HepG2 (cell line): ENCODE results near the gene BBOF1. TPM values are rescaled to one million over a fixed set of nuclear protein-coding genes. Genes with fewer than 3 reads are reported as not detected.

Experiments used
- CC2D1A ChIP-seq: sonication (generic); formaldehyde crosslinking; IDR thresholded peaks from 2 replicates; pipeline ENCODE4 v1.8.1; 2023; ENCODE audit warnings: mild to moderate bottlenecking, missing genetic modification reagents
- DMAP1 ChIP-seq: IDR thresholded peaks from 2 replicates; pipeline ENCODE4 v1.6.1; 2016
- EED ChIP-seq: sonication (generic); formaldehyde crosslinking; IDR thresholded peaks from 2 replicates; pipeline ENCODE4 v1.5.0; 2020; ENCODE audit warnings: mild to moderate bottlenecking, missing genetic modification reagents
- FOXC1 ChIP-seq: sonication (generic); formaldehyde crosslinking; IDR thresholded peaks from 2 replicates; pipeline ENCODE4 v1.8.0; 2022; ENCODE audit warnings: mild to moderate bottlenecking, missing genetic modification reagents, borderline replicate concordance
- GTF3A ChIP-seq: sonication (generic); formaldehyde crosslinking; conservative IDR thresholded peaks from 2 replicates; pipeline ENCODE4 v1.4.0; 2020; ENCODE audit warnings: mild to moderate bottlenecking, missing genetic modification reagents
- HOXA3 ChIP-seq: sonication (generic); formaldehyde crosslinking; IDR thresholded peaks from 2 replicates; pipeline ENCODE4 v1.5.0; 2020; ENCODE audit warnings: missing genetic modification reagents
- KDM2A ChIP-seq: sonication (generic); formaldehyde crosslinking; IDR thresholded peaks from 2 replicates; pipeline ENCODE4 v1.4.0; 2020; ENCODE audit warnings: low read depth, missing genetic modification reagents, borderline replicate concordance
- LCORL ChIP-seq, 2 experiments: fragments of 450-650 bp in 1 of 2; sonication (generic) in 1 of 2; formaldehyde crosslinking in 1 of 2; IDR thresholded peaks; 2 replicates each; pipeline versions ENCODE4 v1.5.0 to v1.6.1; 2017 to 2020; ENCODE audit warnings: antibody characterized with exemption in 1 of 2, missing genetic modification reagents in 1 of 2
- MXD4 ChIP-seq: IDR thresholded peaks from 2 replicates; pipeline ENCODE4 v1.6.1; 2016; ENCODE audit warnings: mild to moderate bottlenecking, missing biosample characterization, missing genetic modification reagents
- NFKB2 ChIP-seq: sonication (generic); formaldehyde crosslinking; IDR thresholded peaks from 2 replicates; pipeline ENCODE4 v1.4.0; 2020; ENCODE audit warnings: missing genetic modification reagents, borderline replicate concordance
- NFYB ChIP-seq: sonication (generic); formaldehyde crosslinking; IDR thresholded peaks from 2 replicates; pipeline ENCODE4 v1.4.0; 2020; ENCODE audit warnings: missing genetic modification reagents
- NR1H2 ChIP-seq: sonication (generic); formaldehyde crosslinking; IDR thresholded peaks from 2 replicates; pipeline ENCODE4 v1.8.1; 2022; ENCODE audit warnings: low read depth, missing genetic modification reagents, borderline replicate concordance
- PRMT3 ChIP-seq: sonication (generic); formaldehyde crosslinking; IDR thresholded peaks from 2 replicates; pipeline ENCODE4 v1.8.1; 2022; ENCODE audit warnings: low read depth, mild to moderate bottlenecking, moderate library complexity, missing genetic modification reagents, borderline replicate concordance
- PTBP1 ChIP-seq: fragments of 200-400 bp; formaldehyde crosslinking; IDR thresholded peaks from 2 replicates; pipeline ENCODE4 v1.6.1; 2018; ENCODE audit warnings: low read length, low read depth; ENCODE audit not compliant: poor library complexity, severe bottlenecking
- RELA ChIP-seq: sonication (generic); formaldehyde crosslinking; IDR thresholded peaks from 2 replicates; pipeline ENCODE4 v1.4.0; 2020; ENCODE audit warnings: missing genetic modification reagents
- SIN3B ChIP-seq: fragments of 150-350 bp; IDR thresholded peaks from 2 replicates; pipeline ENCODE4 v1.6.1; 2014; ENCODE audit warnings: low read length
- SKI ChIP-seq: fragments of 450-650 bp; IDR thresholded peaks from one replicate; pipeline ENCODE4 v1.6.1; 2018; ENCODE audit warnings: mild to moderate bottlenecking; ENCODE audit not compliant: partially characterized antibody
- SP140L ChIP-seq: sonication (generic); formaldehyde crosslinking; IDR thresholded peaks from 2 replicates; pipeline ENCODE4 v1.4.0; 2020; ENCODE audit warnings: missing genetic modification reagents, borderline replicate concordance
- SP4 ChIP-seq: sonication (generic); formaldehyde crosslinking; IDR thresholded peaks from 2 replicates; pipeline ENCODE4 v1.8.1; 2023; ENCODE audit warnings: mild to moderate bottlenecking, missing genetic modification reagents
- TGIF2 ChIP-seq: IDR thresholded peaks from 2 replicates; pipeline ENCODE4 v1.6.1; 2016; ENCODE audit warnings: control low read depth, missing compliant biosample characterization
- TOPORS ChIP-seq: sonication (generic); formaldehyde crosslinking; IDR thresholded peaks from 2 replicates; pipeline ENCODE4 v1.8.0; 2023; ENCODE audit warnings: mild to moderate bottlenecking, missing genetic modification reagents
- ZNF160 ChIP-seq: sonication (generic); formaldehyde crosslinking; IDR thresholded peaks from 2 replicates; pipeline ENCODE4 v1.8.0; 2022; ENCODE audit warnings: mild to moderate bottlenecking, inconsistent platforms, missing genetic modification reagents
- ZNF570 ChIP-seq: sonication (generic); formaldehyde crosslinking; IDR thresholded peaks from 2 replicates; pipeline ENCODE4 v1.4.0; 2020; ENCODE audit warnings: mild to moderate bottlenecking, missing genetic modification reagents, borderline replicate concordance
- ZNF841 ChIP-seq: sonication (generic); formaldehyde crosslinking; IDR thresholded peaks from 2 replicates; pipeline ENCODE4 v1.8.1; 2023; ENCODE audit warnings: missing genetic modification reagents, borderline replicate concordance
- polyA plus RNA-seq, 8 experiments: library from polyadenylated mRNA; depleted of rRNA in 3 of 8; stranded (reverse) in 7 of 8; unstranded in 1 of 8; fragments of >200 nt; fragmentation: Illumina TruSeq in 4 of 8; extraction: Trizol in 4 of 8; gene quantifications; 2 replicates each; pipeline versions ENCODE4 v1.2.1 to v1.2.3, GENCODE V29; 2011 to 2016; ENCODE audit warnings: low read depth in 4 of 8, missing spikeins in 1 of 8, mixed read lengths in 1 of 8; ENCODE audit not compliant: insufficient read depth in 1 of 8
- total RNA-seq, 5 experiments: library from RNA; depleted of rRNA; stranded (reverse); fragments of >200 nt; fragmentation: Illumina TruSeq; extraction: Trizol; gene quantifications; 2 replicates each; pipeline ENCODE4 v1.2.3, GENCODE V29; 2016; ENCODE audit warnings: low read depth in 1 of 5
- TF ChIP-seq, protein P1 (sequence below): sonication (generic); formaldehyde crosslinking; IDR thresholded peaks from 2 replicates; pipeline ENCODE4 v1.8.1; 2022; ENCODE audit warnings: mild to moderate bottlenecking, missing genetic modification reagents
- TF ChIP-seq, protein P2 (sequence below): IDR thresholded peaks from 2 replicates; pipeline ENCODE4 v1.6.1; 2016; ENCODE audit warnings: mild to moderate bottlenecking
- TF ChIP-seq, protein P3 (sequence below): IDR thresholded peaks from 2 replicates; pipeline ENCODE4 v1.6.1; 2016; ENCODE audit warnings: low read depth
- TF ChIP-seq, protein P4 (sequence below): sonication (generic); formaldehyde crosslinking; IDR thresholded peaks from 2 replicates; pipeline ENCODE4 v1.9.0; 2021; ENCODE audit warnings: missing genetic modification reagents, borderline replicate concordance

Gene BBOF1
- total and polyA plus RNA-seq, 2 of the 13 experiments (the other 11 are each of a cell fraction or from before 2014, with no cell fraction given) = 1.6 to 2.3 TPM

DNA sequence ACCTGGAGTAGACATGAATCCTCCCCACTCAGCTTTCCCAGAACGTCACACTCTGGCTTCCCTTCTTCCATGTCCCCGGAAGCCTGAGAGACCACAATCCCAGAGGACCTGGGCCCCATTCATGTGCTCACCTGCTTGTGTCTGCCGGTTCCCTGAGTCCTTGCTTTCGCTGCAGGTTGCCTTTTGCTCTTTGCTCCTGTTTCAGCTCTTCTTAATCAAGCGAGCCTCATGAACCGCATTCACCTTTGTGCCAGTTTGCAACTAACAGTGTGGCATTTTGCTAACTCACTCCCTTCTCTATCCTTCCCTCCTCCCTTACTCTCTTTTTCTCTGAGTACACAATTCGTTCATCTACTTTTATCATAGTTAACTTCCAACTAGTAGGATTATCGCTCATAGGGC, 23.2 kb upstream of the BBOF1 start (continued):
- TF ChIP-seq, protein P1, sequence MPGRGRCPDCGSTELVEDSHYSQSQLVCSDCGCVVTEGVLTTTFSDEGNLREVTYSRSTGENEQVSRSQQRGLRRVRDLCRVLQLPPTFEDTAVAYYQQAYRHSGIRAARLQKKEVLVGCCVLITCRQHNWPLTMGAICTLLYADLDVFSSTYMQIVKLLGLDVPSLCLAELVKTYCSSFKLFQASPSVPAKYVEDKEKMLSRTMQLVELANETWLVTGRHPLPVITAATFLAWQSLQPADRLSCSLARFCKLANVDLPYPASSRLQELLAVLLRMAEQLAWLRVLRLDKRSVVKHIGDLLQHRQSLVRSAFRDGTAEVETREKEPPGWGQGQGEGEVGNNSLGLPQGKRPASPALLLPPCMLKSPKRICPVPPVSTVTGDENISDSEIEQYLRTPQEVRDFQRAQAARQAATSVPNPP (CRISPR knock-in tag) = no peak
- no peak for TF ChIP-seq TOPORS (CRISPR knock-in tag)
- TF ChIP-seq HOXA3 (CRISPR knock-in tag) = peak; percentile 66
- TF ChIP-seq EED (CRISPR knock-in tag) = no peak
- TF ChIP-seq NFKB2 (CRISPR knock-in tag) = no peak
- TF ChIP-seq MXD4 (CRISPR knock-in tag) = no peak
- TF ChIP-seq DMAP1 (CRISPR knock-in tag) = no peak
- TF ChIP-seq NFYB (CRISPR knock-in tag) = no peak
- TF ChIP-seq NR1H2 (CRISPR knock-in tag) = no peak
- TF ChIP-seq KDM2A = peak; percentile 49; the same call in 1 of the 2 replicates
- no peak for TF ChIP-seq ZNF160 (CRISPR knock-in tag)
- no peak for TF ChIP-seq SP4 (CRISPR knock-in tag)
- TF ChIP-seq SKI = no peak
- TF ChIP-seq RELA (CRISPR knock-in tag) = no peak
- no peak for TF ChIP-seq ZNF841 (CRISPR knock-in tag)
- no peak for TF ChIP-seq PRMT3
- TF ChIP-seq GTF3A (CRISPR knock-in tag) = no peak
- TF ChIP-seq PTBP1 = no peak
- no peak for TF ChIP-seq ZNF570 (CRISPR knock-in tag)
- TF ChIP-seq TGIF2 (CRISPR knock-in tag) = peak; percentile 67; the same call in 1 of the 2 replicates
- TF ChIP-seq SIN3B = no peak
- TF ChIP-seq, protein P2, sequence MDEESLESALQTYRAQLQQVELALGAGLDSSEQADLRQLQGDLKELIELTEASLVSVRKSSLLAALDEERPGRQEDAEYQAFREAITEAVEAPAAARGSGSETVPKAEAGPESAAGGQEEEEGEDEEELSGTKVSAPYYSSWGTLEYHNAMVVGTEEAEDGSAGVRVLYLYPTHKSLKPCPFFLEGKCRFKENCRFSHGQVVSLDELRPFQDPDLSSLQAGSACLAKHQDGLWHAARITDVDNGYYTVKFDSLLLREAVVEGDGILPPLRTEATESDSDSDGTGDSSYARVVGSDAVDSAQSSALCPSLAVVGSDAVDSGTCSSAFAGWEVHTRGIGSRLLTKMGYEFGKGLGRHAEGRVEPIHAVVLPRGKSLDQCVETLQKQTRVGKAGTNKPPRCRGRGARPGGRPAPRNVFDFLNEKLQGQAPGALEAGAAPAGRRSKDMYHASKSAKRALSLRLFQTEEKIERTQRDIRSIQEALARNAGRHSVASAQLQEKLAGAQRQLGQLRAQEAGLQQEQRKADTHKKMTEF (CRISPR knock-in tag) = no peak
- TF ChIP-seq CC2D1A (CRISPR knock-in tag) = no peak
- TF ChIP-seq FOXC1 (CRISPR knock-in tag) = 0 out of 2 replicates have a peak, but pooled peaks have one; percentile 14
- TF ChIP-seq, protein P3, sequence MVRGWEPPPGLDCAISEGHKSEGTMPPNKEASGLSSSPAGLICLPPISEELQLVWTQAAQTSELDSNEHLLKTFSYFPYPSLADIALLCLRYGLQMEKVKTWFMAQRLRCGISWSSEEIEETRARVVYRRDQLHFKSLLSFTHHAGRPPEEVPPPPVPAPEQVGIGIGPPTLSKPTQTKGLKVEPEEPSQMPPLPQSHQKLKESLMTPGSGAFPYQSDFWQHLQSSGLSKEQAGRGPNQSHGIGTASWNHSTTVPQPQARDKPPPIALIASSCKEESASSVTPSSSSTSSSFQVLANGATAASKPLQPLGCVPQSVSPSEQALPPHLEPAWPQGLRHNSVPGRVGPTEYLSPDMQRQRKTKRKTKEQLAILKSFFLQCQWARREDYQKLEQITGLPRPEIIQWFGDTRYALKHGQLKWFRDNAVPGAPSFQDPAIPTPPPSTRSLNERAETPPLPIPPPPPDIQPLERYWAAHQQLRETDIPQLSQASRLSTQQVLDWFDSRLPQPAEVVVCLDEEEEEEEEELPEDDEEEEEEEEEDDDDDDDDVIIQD (CRISPR knock-in tag) = no peak
- TF ChIP-seq, protein P4, sequence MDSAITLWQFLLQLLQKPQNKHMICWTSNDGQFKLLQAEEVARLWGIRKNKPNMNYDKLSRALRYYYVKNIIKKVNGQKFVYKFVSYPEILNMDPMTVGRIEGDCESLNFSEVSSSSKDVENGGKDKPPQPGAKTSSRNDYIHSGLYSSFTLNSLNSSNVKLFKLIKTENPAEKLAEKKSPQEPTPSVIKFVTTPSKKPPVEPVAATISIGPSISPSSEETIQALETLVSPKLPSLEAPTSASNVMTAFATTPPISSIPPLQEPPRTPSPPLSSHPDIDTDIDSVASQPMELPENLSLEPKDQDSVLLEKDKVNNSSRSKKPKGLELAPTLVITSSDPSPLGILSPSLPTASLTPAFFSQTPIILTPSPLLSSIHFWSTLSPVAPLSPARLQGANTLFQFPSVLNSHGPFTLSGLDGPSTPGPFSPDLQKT (CRISPR knock-in tag) = no peak
- no peak for TF ChIP-seq LCORL (IDR thresholded peaks at IDR 0.05)
- no peak for TF ChIP-seq LCORL (CRISPR knock-in tag; IDR thresholded peaks at IDR 0.05)
- TF ChIP-seq SP140L (CRISPR knock-in tag) = no peak
